Measurements from ENCODE around the gene PNPLA2. TPM values are rescaled to one million over a fixed set of nuclear protein-coding genes. Genes with fewer than 3 reads are reported as not detected.
A peak's percentile ranks its signal among the peaks of the same experiment; 100 is the strongest.

Gene PNPLA2
- polyA plus RNA-seq, 3 donors, result 26.8 to 321 (median 35.0) TPM

GRCh38 chr11:842370-843002 is 23.8 kb downstream of the PNPLA2 start, which contains the start of the genes POLR2L and TSPAN4:
Gene POLR2L, minus strand, starts transcription at chr11:842529. Its CDS starts 21 bp downstream, at chr11:842508.
Gene TSPAN4, plus strand, starts transcription at chr11:842852. Its CDS starts 7,453 bp downstream, at chr11:850305.
- Histone ChIP-seq H3K9ac (ENCODE audit: insufficient read depth, low read length, poor library complexity, severe bottlenecking) (peak within 1 kb of the TSS; percentile 95), H3K4me1 (ENCODE audit: control insufficient read depth in 1 of 2, insufficient read depth in 2 of 2, low read length in 2 of 2) (peaks cover 40 to 64% of the 10 kb centered on the region in 2 donors), H3K27ac (ENCODE audit: low read depth in 1 of 2, low read length in 2 of 2) (peak within 1 kb of the TSS; percentile 70 to 93), H3K36me3 (replicated peaks in 1 of 2; ENCODE audit: control insufficient read depth in 1 of 2, insufficient read depth in 2 of 2, low read length in 2 of 2) (peaks cover 28 to 31% of the 10 kb centered on the region in 2 donors), H3K4me3 (replicated peaks in 1 of 3; ENCODE audit: low read depth in 2 of 3, low read length in 3 of 3) (peak within 1 kb of the TSS; percentile 88 to 94 (median 92)), H3K27me3 (ENCODE audit: control insufficient read depth in 2 of 2, insufficient read depth in 2 of 2, low read length in 2 of 2) (no peaks in the 10 kb centered on the region), H4K20me1 (ENCODE audit: insufficient read depth, low read length) (peaks cover 74% of the 10 kb centered on the region), H3K4me2 (replicated peaks; ENCODE audit: extremely low read depth, low read length, poor library complexity, severe bottlenecking) (peak within 1 kb of the TSS; percentile 88), H2AFZ (ENCODE audit: insufficient read depth, low read depth, low read length, poor library complexity, severe bottlenecking) (peak within 1 kb of the TSS; percentile 72), H3K9me3 (replicated peaks in 1 of 2; ENCODE audit: control insufficient read depth in 1 of 2, insufficient read depth in 1 of 2, low read length in 2 of 2) (no peaks in the 10 kb centered on the region), H3K79me2 (ENCODE audit: insufficient read depth, low read length) (peaks cover 29% of the 10 kb centered on the region)
- DNase-seq, result peak; percentile 83 to 87 (median 84)
- intact Hi-C loops (cut with micrococcal nuclease), result loop anchor here in 1 of 2 donors (5.0 kb wide), 1 partner anchor 35 kb away; the partner anchor contains the start of genes PIDD1 and RPLP2
- Mint-ChIP-seq H3K27me3 (ENCODE audit: low read depth in 3 of 3) (peaks cover 0 to 13% (median 8%) of the 10 kb centered on the region in 3 donors), H3K9me3 (no peaks in the 10 kb centered on the region), H3K27ac (peak within 1 kb of the TSS; percentile 72 to 91 (median 84)), H3K4me3 (peak within 1 kb of the TSS; percentile 88 to 93), H3K36me3 (peaks cover 31 to 34% of the 10 kb centered on the region in 2 donors), H3K4me1 (peaks cover 43% of the 10 kb centered on the region)
- under 1% methylated on average over 85 of the region's 87 CpGs for WGBS (ENCODE audit: insufficient coverage)
- no peak for TF ChIP-seq CTCF (IDR thresholded peaks at IDR 0.05)

- peaks cover 29% of the 10 kb centered on the region for H3K79me2 ChIP-seq (ENCODE audit: insufficient read depth, low read length)
- H3K27ac ChIP-seq (ENCODE audit: low read depth in 1 of 2, low read length in 2 of 2), result peak overlapping the region; percentile 70 to 93
- TF ChIP-seq CTCF (IDR thresholded peaks at IDR 0.05), result no peak
Observed at GRCh38 chr11:843086-843734, 24.5 kb downstream of the PNPLA2 start.

More at GRCh38 chr11:843086-843734, 24.5 kb downstream of the PNPLA2 start:
- H3K27me3 ChIP-seq (ENCODE audit: control insufficient read depth in 2 of 2, insufficient read depth in 2 of 2, low read length in 2 of 2), result peaks cover 0 to 2% of the 10 kb centered on the region in 2 donors
- peaks cover 43% of the 10 kb centered on the region for H3K4me1 Mint-ChIP-seq
- WGBS (ENCODE audit: insufficient coverage), result under 1% methylated on average over 50 of the region's 53 CpGs
- H3K4me1 ChIP-seq (ENCODE audit: control insufficient read depth in 1 of 2, insufficient read depth in 2 of 2, low read length in 2 of 2), result peaks cover 40 to 69% of the 10 kb centered on the region in 2 donors
- intact Hi-C loops (cut with micrococcal nuclease), result loop anchor here in 1 of 2 donors (5.0 kb wide), 1 partner anchor 36 kb away; the partner anchor contains the start of genes PIDD1 and RPLP2
- peaks cover 0 to 17% (median 10%) of the 10 kb centered on the region in 3 donors for H3K27me3 Mint-ChIP-seq (ENCODE audit: low read depth in 3 of 3)
- H3K4me3 ChIP-seq (replicated peaks in 1 of 3; ENCODE audit: low read depth in 2 of 3, low read length in 3 of 3), result peak overlapping the region; percentile 88 to 94 (median 92)
- peaks cover 25 to 28% of the 10 kb centered on the region in 2 donors for H3K36me3 Mint-ChIP-seq
- peak overlapping the region; percentile 95 for H3K9ac ChIP-seq (ENCODE audit: insufficient read depth, low read length, poor library complexity, severe bottlenecking)
- peaks cover 21 to 24% of the 10 kb centered on the region in 2 donors for H3K36me3 ChIP-seq (replicated peaks in 1 of 2; ENCODE audit: control insufficient read depth in 1 of 2, insufficient read depth in 2 of 2, low read length in 2 of 2)
- peak overlapping the region; percentile 63 to 91 (median 84) for H3K27ac Mint-ChIP-seq
- H3K4me2 ChIP-seq (replicated peaks; ENCODE audit: extremely low read depth, low read length, poor library complexity, severe bottlenecking), result peak overlapping the region; percentile 88
- peaks cover 74% of the 10 kb centered on the region for H4K20me1 ChIP-seq (ENCODE audit: insufficient read depth, low read length)
- peak overlapping the region; percentile 72 for H2AFZ ChIP-seq (ENCODE audit: insufficient read depth, low read depth, low read length, poor library complexity, severe bottlenecking)
- H3K4me3 Mint-ChIP-seq, result peak overlapping the region; percentile 87 to 88
- DNase-seq, result no peak
- H3K9me3 ChIP-seq (replicated peaks in 1 of 2; ENCODE audit: control insufficient read depth in 1 of 2, insufficient read depth in 1 of 2, low read length in 2 of 2), result no peaks in the 10 kb centered on the region
- H3K9me3 Mint-ChIP-seq, result no peaks in the 10 kb centered on the region
